Measurements from ENCODE around the gene ARPIN.

GRCh38 chr15:89878323-89878722 is 34.4 kb downstream of the ARPIN start:
- TF ChIP-seq EZH2phosphoT487 (conservative IDR thresholded peaks at IDR 0.05; ENCODE audit: low read length), result no peak
- no peak for TF ChIP-seq CTCF (IDR thresholded peaks at IDR 0.05; ENCODE audit: insufficient read depth, low read length, poor library complexity, severe bottlenecking)

Data from SU-DHL-6 (cell line).